ENCODE data around the gene ADAMTS10.

Gene ADAMTS10

DNA sequence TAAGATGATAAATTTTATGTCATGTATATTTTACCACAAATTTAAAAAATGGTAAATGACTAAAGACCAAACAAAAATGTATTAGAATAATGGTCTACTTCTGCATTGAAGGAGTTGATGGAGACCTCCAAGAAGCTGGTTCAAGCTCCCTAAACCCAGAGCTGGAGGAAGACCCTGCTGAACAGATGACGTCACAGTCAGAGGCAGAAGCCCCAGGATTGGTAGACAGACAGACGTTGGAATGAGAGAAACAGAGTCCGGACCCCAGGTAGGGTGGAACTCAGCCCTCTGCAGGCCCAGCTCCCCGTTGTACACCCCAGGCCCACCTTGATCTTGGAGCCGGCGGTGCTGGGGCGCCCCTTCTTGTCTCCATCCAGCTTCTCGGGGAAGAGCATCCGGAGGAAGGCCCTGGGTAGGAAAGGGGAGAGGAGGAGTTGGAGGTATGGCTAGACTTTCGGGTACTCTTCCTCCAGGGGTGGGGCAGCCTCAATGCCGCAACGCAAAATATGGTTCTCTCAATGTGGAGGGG is 70.8 kb downstream of the ADAMTS10 start:
- ChIA-PET POLR2A (no interaction called here), CTCF (interaction anchor here (1.3 to 6.9 kb wide), 2 partner anchors 15 to 40 kb away, joined by 3 to 30 read pairs; no protein-coding TSS in a partner anchor)
- no peak for DNase-seq (ENCODE audit: extremely low spot score)
- TF ChIP-seq, protein P1, sequence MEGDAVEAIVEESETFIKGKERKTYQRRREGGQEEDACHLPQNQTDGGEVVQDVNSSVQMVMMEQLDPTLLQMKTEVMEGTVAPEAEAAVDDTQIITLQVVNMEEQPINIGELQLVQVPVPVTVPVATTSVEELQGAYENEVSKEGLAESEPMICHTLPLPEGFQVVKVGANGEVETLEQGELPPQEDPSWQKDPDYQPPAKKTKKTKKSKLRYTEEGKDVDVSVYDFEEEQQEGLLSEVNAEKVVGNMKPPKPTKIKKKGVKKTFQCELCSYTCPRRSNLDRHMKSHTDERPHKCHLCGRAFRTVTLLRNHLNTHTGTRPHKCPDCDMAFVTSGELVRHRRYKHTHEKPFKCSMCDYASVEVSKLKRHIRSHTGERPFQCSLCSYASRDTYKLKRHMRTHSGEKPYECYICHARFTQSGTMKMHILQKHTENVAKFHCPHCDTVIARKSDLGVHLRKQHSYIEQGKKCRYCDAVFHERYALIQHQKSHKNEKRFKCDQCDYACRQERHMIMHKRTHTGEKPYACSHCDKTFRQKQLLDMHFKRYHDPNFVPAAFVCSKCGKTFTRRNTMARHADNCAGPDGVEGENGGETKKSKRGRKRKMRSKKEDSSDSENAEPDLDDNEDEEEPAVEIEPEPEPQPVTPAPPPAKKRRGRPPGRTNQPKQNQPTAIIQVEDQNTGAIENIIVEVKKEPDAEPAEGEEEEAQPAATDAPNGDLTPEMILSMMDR (IDR thresholded peaks at IDR 0.05; ENCODE audit: control extremely low read depth, extremely low read depth, low read depth, missing control alignments), result no peak

DNA sequence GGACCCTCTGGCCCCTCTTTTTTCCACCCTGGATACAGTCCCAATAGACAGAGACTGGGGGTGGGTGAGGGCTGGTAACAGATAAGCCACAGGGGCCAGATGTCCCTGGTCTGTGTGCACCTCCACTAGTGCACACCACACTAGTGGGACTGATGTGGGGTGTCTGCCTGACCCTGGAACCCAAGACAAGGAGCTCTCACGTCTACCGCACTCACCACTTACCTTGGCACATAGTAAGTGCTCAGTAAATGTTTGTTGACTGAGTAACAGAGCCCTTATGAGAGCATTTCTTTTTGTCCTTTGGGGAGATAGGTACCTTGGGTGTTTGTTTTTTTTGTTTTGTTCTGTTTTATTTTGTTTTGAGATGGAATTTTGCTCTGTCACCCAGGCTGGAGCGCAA is 73.4 kb downstream of the ADAMTS10 start:
- POLR2A ChIA-PET, result no interaction called here
- DNase-seq (ENCODE audit: extremely low spot score), result no peak
- CTCF ChIA-PET, result no interaction called here
- TF ChIP-seq, protein P1 (IDR thresholded peaks at IDR 0.05; ENCODE audit: control extremely low read depth, extremely low read depth, low read depth, missing control alignments), result no peak

DNA sequence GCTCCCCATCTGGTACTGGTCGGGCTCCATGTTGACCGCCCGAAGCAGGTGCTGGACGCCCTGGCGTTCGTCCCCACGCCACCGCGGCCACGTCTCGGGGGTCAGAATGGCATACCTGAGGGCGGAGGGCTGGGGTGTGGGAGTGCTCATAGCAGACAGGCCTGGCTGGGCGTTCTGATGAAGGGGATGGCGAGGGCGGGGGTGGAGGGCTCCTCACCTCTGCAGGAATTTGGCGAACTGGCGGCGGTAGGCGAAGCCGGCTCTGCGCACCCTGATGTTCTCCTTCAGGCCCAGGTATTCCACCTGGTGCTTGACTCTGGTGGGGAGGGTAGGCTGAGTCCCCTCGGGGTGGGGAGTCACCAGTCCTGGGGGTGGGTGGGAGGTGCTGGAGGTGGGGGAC is 74.2 kb downstream of the ADAMTS10 start:
- ChIA-PET POLR2A (no interaction called here), CTCF (no interaction called here)
- TF ChIP-seq, protein P1 (IDR thresholded peaks at IDR 0.05; ENCODE audit: control extremely low read depth, extremely low read depth, low read depth, missing control alignments), result no peak
- no peak for DNase-seq (ENCODE audit: extremely low spot score)

DNA sequence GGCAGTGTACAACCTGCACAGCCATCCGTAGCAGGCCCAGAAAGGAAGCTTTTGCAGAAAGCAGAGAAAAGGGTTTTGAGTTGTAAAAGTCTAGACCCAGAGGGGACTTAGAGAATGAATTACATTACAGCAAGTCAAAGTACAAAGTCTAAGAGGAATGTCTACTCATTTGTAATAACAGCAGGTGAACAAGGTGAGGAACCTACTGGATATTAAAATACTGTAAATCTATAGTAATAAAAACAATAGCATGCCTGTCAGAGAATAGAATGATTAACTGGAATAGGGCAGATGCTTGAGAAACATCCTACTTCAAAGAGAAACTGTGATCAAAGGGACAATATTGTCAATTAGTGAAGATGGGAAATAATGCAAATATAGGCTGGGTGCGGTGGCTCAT is 78.3 kb downstream of the ADAMTS10 start:
- TF ChIP-seq, protein P1 (IDR thresholded peaks at IDR 0.05; ENCODE audit: control extremely low read depth, extremely low read depth, low read depth, missing control alignments), result no peak
- no peak for DNase-seq (ENCODE audit: extremely low spot score)
- ChIA-PET CTCF (no interaction called here), POLR2A (no interaction called here)

DNA sequence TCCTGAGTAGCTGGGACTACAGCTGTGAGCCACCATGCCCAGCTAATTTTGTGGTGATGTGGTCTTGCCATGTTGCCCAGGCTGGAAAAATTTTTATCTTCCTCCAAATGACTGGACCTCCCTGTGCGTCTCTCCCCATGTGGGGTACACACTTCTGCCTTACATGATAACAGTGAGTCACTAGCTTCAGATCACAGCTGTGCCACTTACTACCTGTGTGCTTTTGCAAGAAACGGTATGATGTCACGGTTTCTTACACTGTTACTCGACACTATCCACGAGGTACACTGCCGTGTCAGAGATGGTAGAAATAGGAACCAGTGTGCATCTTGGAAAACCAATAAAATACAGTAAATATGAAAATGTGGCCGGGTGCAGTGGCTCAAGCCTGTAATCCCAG is 79.0 kb downstream of the ADAMTS10 start:
- no peak for DNase-seq (ENCODE audit: extremely low spot score)
- CTCF ChIA-PET, result interaction anchor here (1.2 kb wide), 1 partner anchor 47 kb away, joined by 3 read pairs; no protein-coding TSS in a partner anchor
- POLR2A ChIA-PET, result no interaction called here
- TF ChIP-seq, protein P1 (IDR thresholded peaks at IDR 0.05; ENCODE audit: control extremely low read depth, extremely low read depth, low read depth, missing control alignments), result no peak
